ENCODE data around the gene PHYHD1.

PHYHD1 gene

GRCh38 chr9:128920381-128921058, at the start of gene PHYHD1:
PHYHD1 (plus strand) TSS chr9:128920982; CDS start chr9:128922324, 1,342 bp downstream.
- no peak for DNase-seq (ENCODE audit: low read depth)

DNA sequence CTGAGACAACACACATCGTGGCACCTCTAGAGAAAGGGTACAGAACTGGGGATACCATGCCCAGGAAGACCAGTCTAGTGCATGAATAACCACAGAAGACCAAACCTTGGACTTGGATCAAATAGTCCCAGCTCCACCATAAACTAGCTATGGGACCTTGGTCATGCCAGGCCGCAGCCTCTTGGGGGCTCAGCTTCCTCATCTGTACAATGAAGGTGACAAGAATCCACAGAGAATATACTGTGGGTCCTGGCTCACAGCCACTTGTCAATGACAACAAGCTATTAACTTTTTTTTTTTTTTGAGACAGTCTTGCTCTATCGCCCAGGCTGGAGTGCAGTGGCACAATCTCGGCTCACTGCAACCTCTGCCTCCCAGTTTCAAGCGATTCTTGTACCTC, 42.9 kb upstream of the PHYHD1 start:
- DNase-seq (ENCODE audit: low read depth): no peak

DNA sequence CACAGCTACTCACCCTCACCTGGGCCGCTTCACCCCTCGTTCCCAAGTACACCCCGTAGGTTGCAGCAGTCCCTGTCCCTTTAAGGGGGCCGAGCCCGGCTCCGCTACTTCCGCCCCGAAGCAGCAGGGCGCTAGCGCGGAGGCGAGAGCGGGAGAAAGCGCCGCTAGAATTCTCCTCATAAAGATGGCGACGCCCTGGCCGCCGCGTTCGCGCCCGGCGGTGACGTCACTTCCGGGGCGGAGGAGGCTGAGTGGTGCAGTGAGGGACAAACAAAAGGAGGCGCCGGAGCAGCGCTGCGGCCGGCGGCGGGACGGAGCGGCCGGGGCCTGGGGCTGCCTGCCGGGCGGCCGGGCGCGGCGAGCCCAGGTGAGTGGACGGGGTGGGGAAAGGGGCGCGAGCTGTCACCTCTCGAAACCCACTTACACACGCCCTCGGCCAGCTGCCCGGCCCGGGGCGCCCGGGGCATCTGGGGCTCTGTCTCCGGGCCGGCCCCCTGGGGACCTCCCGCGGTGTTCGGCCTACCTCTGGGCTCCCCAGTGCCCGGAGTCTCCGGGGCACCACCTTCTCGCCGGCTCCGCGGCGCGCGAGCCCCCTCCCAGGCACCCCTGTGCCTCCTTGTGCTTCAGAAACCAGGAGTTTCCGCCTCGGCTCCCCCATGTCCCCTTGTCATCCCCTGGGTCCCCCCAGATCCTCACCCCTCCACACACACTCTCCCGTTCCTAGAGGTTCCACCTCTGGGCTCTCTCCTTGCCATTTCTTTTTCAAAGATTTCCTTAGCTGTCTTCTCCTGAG, 38.7 kb upstream of the PHYHD1 start, which contains the start of the genes KYAT1 and LRRC8A:
TSS of gene KYAT1 (minus strand) at position 67 of the 793 bp plus-strand sequence. CDS start 36,545 bp downstream, outside the sequence.
TSS of gene LRRC8A (plus strand) at position 250 of the 793 bp plus-strand sequence. CDS start 25,032 bp downstream, outside the sequence.
- DNase-seq (ENCODE audit: low read depth): peak; percentile 97

DNA sequence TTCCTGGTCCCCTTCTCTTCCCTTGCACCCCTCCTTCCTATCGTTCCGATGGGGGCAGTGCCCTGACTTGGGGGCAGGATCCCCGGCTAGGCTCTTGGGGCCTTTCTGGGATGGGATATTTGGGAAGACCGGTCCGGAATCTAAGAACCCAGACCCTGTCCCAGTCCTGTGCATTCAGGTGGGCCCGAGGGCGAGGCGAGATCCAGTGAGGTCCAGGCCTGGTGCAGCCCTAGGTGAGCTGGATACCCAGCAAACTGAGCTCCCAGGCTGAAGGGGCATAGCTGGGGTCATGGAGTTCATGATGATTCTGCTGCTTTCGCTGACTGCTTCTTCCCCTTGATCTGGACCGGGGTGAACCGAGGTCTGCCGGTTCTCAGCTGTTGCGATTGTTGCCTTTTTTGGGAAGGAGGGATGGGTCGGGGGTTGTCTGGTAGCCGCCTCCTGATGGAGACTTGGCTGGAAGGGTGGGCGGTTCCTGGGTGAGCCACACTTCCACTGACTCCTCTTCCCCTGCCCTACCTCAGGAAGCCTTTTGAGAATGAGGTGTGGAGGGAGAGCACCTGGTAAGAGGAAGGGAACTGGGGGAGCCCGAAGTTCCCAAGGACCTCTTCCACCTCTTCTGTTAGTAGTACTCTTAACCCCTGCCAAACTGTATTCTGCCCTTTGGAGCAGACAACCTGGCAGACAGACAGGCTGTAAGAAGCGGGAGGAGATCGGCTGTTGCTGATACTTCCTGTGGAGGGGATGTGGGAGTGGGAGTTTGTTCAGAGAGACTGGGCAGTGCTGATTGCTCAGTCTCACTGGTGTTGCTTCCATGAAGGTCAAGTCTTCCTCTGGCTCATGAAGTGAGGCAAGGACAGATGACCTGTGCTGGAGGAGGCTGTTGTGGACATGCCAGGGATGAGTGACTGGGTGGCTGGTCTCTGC, 37.8 kb upstream of the PHYHD1 start:
- no peak for DNase-seq (ENCODE audit: low read depth)

- no peak for DNase-seq (ENCODE audit: low read depth)
These were observed 36.6 kb upstream of the PHYHD1 start for GRCh38 chr9:128884164-128884563.

DNA sequence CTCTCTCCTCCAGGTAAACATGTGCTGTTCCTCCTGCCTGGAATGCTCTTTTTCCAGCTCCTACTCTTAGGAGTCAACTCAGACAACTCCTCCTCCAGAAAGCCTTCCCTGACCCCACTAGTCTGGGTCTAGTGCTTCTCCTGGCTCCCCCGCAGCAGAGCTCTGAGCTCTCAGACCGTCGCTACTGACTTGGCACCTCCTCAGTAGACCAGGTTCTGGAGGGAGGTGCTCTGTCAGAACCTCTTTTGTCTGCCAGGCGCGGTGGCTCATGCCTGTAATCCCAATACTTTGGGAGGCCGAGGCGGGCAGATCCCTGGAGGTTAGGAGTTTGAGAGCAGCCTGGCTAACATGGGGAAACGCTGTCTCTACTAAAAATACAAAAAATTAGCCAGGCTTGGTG, 35.4 kb upstream of the PHYHD1 start:
- DNase-seq (ENCODE audit: low read depth): no peak

- no peak for DNase-seq (ENCODE audit: low read depth)
These were observed 35.0 kb upstream of the PHYHD1 start for GRCh38 chr9:128885798-128886197.

- DNase-seq (ENCODE audit: low read depth): no peak
These were observed 34.4 kb upstream of the PHYHD1 start for GRCh38 chr9:128886211-128886891.

- DNase-seq (ENCODE audit: low read depth): no peak
These were observed 33.7 kb upstream of the PHYHD1 start for GRCh38 chr9:128887049-128887448.

DNA sequence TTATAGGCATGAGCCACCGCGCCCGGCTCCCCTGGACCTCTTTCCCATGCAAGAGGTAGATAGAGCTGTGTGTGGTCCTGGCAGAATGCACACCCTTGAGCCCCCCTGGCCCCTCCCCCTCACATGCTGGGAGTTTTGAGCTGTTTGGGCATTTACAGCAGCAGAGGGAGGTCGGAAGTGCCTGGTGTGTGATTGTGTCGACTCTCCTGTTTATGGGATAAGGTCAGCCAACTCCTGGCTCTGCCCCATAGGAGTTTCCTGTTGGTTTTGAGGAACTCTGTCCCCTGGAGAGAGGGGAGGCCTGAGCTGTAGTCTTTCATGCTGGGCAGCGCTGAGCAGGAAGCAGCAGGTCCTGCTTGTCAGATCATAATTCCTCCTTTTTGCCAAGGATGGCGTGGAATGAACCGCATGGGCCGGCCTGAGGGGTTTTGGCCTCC, 32.9 kb upstream of the PHYHD1 start:
- DNase-seq (ENCODE audit: low read depth): no peak

DNA sequence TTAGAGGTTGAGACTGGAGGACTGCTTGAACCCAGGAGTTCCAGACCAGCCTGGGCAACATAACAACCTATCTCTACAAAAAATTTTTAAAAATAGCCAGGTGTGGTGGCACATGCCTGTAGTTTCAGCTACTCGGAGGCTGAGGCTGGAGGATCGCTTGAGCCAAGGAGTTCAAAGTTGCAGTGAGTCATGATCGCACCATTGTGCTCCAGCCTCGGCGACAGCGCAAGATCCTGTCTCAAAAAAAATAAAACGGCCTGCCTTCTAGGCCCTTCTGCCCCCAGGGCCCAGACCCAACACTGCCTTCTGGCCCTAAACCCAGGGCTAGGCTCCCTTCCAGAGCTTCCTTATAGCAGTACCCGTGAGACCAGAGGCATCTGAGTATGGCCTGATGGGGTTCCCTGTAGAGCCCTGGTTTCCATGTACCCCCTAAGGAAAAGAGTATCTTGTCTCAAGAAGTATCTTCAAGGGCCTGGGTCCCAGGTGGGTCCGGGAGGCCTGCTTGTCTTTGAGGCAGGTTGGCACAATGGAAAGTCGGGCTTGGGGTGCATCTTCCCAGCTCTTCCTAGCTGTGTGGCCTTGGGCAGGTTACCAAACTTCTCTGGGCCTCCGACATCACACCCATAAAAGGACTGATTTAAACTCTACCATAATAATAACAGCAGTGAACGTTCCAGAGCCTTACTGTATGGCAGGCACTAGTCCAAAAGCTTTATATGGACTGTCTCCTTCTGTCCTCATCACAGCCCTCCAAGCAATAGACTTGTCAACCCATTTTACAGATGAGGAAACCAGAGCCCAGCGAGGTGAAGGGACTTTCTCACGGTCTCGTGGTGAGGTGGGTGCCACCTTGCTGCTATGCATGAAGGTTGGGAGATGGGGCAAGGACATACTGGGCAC, 29.2 kb upstream of the PHYHD1 start:
- no peak for DNase-seq (ENCODE audit: low read depth)

DNA sequence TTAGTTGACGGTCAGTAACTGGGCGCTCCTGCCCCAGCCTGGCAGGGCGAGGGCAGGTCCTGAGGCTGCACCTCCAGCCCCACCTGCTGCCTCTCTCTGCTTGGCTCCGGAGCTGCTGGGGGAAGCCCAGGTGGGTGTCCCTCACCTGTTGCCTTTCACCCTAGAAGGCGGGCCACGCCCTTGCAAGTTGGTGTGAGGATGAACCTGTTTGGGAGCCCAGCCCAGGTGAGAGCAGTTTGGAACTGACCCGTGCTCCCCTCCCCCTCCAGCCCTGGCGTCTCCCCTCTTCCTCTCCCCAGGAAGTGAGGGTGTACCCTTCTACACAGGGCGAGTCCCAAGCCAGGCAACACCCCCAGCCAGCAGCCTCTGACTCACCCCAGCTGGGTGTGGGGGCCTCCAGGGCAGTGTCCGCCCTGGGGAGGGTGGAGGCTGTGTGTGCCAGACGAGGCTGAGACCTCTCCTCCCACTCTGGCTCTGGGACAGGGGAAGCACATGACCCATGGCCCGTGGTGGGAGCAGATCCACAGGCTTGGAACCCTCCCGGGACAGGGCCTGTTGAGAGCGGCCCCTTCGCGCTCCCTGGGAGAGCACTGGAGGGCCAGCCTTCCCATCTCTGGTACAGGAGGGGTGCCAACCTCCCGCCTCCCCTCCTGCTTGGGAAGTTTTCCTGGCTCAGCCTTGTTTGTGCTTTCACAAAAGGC, 28.4 kb upstream of the PHYHD1 start:
- DNase-seq (ENCODE audit: low read depth): no peak

GRCh38 chr9:128893354-128893753, 27.4 kb upstream of the PHYHD1 start:
- no peak for DNase-seq (ENCODE audit: low read depth)

- DNase-seq (ENCODE audit: low read depth): no peak
These were observed 26.0 kb upstream of the PHYHD1 start for GRCh38 chr9:128894764-128895163.

GRCh38 chr9:128895556-128895955, 25.2 kb upstream of the PHYHD1 start:
- no peak for DNase-seq (ENCODE audit: low read depth)

DNA sequence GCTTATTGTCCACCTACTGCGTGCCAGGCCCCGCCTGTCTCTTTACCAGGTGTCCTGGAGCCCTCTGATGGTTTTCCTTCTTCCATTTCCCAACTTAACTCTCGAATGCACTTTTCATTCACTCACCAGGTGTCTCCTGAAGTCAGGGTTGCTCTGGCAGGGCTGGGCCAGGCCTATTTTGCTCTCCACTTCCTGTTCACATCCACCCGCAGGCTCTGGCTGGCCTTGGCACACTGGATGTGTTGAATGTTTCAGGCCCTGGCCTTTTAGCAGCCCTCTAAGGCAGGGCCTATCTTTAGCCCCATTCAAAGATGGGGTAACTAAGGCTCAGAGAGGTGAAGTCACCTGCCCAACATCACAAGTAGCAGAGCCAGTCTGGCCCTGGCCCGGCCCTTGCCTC, 22.4 kb upstream of the PHYHD1 start:
- no peak for DNase-seq (ENCODE audit: low read depth)

DNA sequence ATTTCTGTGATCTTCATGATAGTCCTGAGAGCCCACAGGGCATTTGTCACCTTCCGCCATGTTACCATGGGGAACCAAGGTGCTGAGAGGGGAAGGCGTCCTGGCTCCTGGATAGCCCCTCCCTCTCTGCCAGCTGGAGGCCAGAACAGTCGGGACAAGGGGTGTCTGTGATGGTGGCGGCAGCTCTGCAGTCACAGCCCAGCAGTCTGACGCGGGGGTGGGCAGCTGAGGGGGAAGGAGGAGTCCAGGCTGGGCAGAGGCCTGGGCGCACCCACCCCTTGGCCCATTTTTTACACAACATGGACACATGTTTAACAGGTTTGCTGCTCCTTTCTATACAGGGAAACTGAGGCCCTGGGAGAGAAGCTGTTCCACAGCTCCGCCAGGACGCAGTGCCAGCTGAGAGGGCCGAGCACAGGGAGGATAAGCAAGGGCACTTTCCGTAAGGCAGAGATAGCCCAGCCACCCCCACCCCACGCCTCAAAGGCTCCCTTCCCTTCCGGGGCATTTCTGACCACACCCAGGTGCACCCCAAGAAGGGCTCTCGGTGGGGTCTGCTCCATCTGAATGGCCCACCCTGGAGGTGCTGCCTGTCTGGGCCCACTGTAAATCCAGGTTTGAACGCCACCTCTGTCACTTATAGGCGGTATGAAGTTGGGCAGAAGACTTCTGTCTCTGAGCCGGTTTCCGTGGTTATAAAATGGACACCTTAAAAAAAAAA, 21.8 kb upstream of the PHYHD1 start:
- DNase-seq (ENCODE audit: low read depth): no peak

GRCh38 chr9:128899566-128900322, 21.0 kb upstream of the PHYHD1 start:
- DNase-seq (ENCODE audit: low read depth): no peak

Measured in activated T-helper 9 cell treated with anti-CD3 and anti-CD28 coated beads, Interleukin-2, amount 50 U/mL, for 16 hours (primary cell).